22Rv1 (cell line): ENCODE measurements around the gene GPC5.

Experiments used
- H3K27ac ChIP-seq: fragments of 450-650 bp; 2 replicates; pipeline ENCODE4 v1.5.1; 2017
- CTCF ChIP-seq: fragments of 450-650 bp; IDR thresholded peaks from 2 replicates; pipeline ENCODE4 v1.5.1; 2017; ENCODE audit warnings: mild to moderate bottlenecking
- ZFX ChIP-seq: fragments of 450-650 bp; IDR thresholded peaks from 2 replicates; pipeline ENCODE4 v1.6.1; 2017; ENCODE audit warnings: antibody characterized with exemption, borderline replicate concordance

The GPC5 gene

GRCh38 chr13:91491980-91492379, 93.6 kb downstream of the GPC5 start:
- no peak for TF ChIP-seq ZFX
- TF ChIP-seq CTCF: no peak

GRCh38 chr13:91493442-91493841, 95.0 kb downstream of the GPC5 start:
- H3K27ac ChIP-seq: no peak overlapping the region
- TF ChIP-seq CTCF (no peak), ZFX (no peak)

More at GRCh38 chr13:91491980-91492379, 93.6 kb downstream of the GPC5 start:
- no peak overlapping the region for H3K27ac ChIP-seq

- TF ChIP-seq CTCF: no peak
- TF ChIP-seq ZFX: no peak
- no peak overlapping the region for H3K27ac ChIP-seq
These were observed 99.9 kb downstream of the GPC5 start for GRCh38 chr13:91498298-91498697.

GRCh38 chr13:91504216-91504615, 105.8 kb downstream of the GPC5 start:
- TF ChIP-seq CTCF (no peak), ZFX (no peak)
- no peak overlapping the region for H3K27ac ChIP-seq

- no peak for TF ChIP-seq ZFX
- TF ChIP-seq CTCF: no peak
- no peak overlapping the region for H3K27ac ChIP-seq
These were observed 108.3 kb downstream of the GPC5 start for GRCh38 chr13:91506759-91507158.

- no peak overlapping the region for H3K27ac ChIP-seq
- TF ChIP-seq ZFX: no peak
- no peak for TF ChIP-seq CTCF
These were observed 111.6 kb downstream of the GPC5 start for GRCh38 chr13:91510058-91510457.

- TF ChIP-seq ZFX (no peak), CTCF (no peak)
- no peak overlapping the region for H3K27ac ChIP-seq
These were observed 115.4 kb downstream of the GPC5 start for GRCh38 chr13:91513790-91514189.
